GM12891 (cell line): ENCODE results near the gene POLD3.

Experiments used
- DNase-seq: peaks from one replicate; pipeline ENCODE4 v3.0.0; 2011; ENCODE audit warnings: low spot score; ENCODE audit not compliant: insufficient read length
- FAIRE-seq: peaks from 2 replicates; lab custom pipeline; 2011; peaks lifted over from hg19 to GRCh38; lab: Jason Lieb, UNC
- PAX5 ChIP-seq: IDR thresholded peaks from 2 replicates; pipeline ENCODE4 v1.6.1; 2011; ENCODE audit warnings: low read length, moderate library complexity, mild to moderate bottlenecking; ENCODE audit not compliant: insufficient read depth, severe bottlenecking
- POLR2A ChIP-seq: IDR thresholded peaks from 2 replicates; pipeline ENCODE4 v1.6.1; 2011; ENCODE audit warnings: low read depth, low read length, control low read depth
- POLR2AphosphoS5 ChIP-seq: IDR thresholded peaks from 2 replicates; pipeline ENCODE4 v1.6.1; 2011; ENCODE audit warnings: low read depth, low read length, control low read depth
- POU2F2 ChIP-seq: IDR thresholded peaks from 2 replicates; pipeline ENCODE4 v1.6.1; 2011; ENCODE audit warnings: low read depth, mild to moderate bottlenecking, control low read depth, low read length, moderate library complexity
- SPI1 ChIP-seq: IDR thresholded peaks from 2 replicates; pipeline ENCODE4 v1.6.1; 2011; ENCODE audit warnings: low read depth, low read length, control low read depth
- TAF1 ChIP-seq: IDR thresholded peaks from 2 replicates; pipeline ENCODE4 v1.6.1; 2011; ENCODE audit warnings: low read depth, low read length, control low read depth

The POLD3 gene

GRCh38 chr11:74683279-74683871 is 91.0 kb downstream of the POLD3 start:
- no peak for TF ChIP-seq SPI1
- TF ChIP-seq TAF1, result no peak
- TF ChIP-seq POU2F2, result no peak
- TF ChIP-seq PAX5, result no peak
- no peak for TF ChIP-seq POLR2A
- TF ChIP-seq POLR2AphosphoS5, result no peak
- no peak for FAIRE-seq
- no peak for DNase-seq

DNA sequence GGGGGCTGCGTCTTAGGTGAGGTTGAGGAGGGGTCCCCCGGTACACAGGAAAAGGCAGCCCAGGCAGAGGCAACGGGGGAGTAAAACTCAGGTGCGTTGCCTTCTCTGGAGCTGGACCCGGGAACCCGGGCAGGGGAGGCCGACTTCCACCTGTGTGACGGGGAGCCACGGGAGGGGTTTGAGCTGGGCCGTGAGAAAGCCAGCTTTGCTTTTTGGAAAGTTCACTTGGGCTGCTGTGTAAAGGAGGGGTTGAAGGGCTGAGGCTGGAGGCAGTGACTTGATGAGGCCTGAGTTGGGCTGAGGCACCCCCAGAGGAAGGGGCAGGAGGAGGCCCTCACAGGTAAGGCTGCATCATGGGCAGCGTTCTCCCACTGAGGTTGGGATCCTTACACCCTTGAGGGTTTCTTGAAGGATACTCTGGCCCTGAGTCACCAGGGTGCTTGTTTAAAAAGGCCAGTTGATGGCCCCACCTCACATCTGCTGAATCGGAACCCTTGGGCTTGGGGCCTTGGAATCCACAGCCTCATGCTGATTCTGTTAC is 91.6 kb downstream of the POLD3 start:
- TF ChIP-seq PAX5 (no peak), TAF1 (no peak), SPI1 (no peak), POLR2A (no peak), POU2F2 (no peak), POLR2AphosphoS5 (no peak)
- no peak for DNase-seq
- no peak for FAIRE-seq

GRCh38 chr11:74684661-74685060 is 92.3 kb downstream of the POLD3 start:
- DNase-seq (no peak), FAIRE-seq (no peak)
- TF ChIP-seq PAX5, result no peak
- TF ChIP-seq POLR2AphosphoS5, result no peak
- no peak for TF ChIP-seq POLR2A

- TF ChIP-seq POU2F2 (no peak), POLR2A (no peak), TAF1 (no peak), SPI1 (no peak), POLR2AphosphoS5 (no peak), PAX5 (no peak)
- FAIRE-seq (no peak), DNase-seq (no peak)
Observed at GRCh38 chr11:74685338-74685737, 93.0 kb downstream of the POLD3 start.

DNA sequence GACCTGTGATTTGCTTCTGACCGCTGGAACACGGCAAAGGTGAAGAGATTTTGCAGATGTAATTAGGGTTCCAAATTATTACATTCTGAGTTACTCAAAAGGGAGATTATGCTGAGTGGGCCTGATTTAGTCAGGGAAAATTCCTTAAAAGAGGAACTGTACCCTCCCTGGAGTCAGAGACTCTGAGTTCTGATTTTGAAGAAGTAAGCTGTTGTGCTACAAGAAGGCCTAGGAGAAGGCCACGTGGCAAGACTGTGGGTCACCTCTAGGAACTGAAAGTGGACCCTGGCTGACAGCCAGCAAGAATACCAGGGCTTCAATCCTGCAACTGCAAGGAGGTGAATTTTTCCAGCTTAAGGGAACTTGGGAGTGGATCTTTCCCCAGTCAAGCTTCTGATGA is 93.5 kb downstream of the POLD3 start:
- FAIRE-seq (no peak), DNase-seq (no peak)

GRCh38 chr11:74686792-74687191 is 94.4 kb downstream of the POLD3 start:
- DNase-seq (no peak), FAIRE-seq (no peak)
- TF ChIP-seq PAX5 (no peak), TAF1 (no peak), SPI1 (no peak), POLR2AphosphoS5 (no peak), POLR2A (no peak)

More for the DNA sequence above, 93.5 kb downstream of the POLD3 start:
- TF ChIP-seq PAX5 (no peak), SPI1 (peak; percentile 35; the same call in 1 of the 2 replicates)

- no peak for DNase-seq
- no peak for FAIRE-seq
- no peak for TF ChIP-seq PAX5
- no peak for TF ChIP-seq TAF1
- TF ChIP-seq POLR2AphosphoS5, result no peak
- no peak for TF ChIP-seq POU2F2
- no peak for TF ChIP-seq SPI1
- TF ChIP-seq POLR2A, result no peak
Observed at GRCh38 chr11:74687237-74688023, 95.0 kb downstream of the POLD3 start.

DNA sequence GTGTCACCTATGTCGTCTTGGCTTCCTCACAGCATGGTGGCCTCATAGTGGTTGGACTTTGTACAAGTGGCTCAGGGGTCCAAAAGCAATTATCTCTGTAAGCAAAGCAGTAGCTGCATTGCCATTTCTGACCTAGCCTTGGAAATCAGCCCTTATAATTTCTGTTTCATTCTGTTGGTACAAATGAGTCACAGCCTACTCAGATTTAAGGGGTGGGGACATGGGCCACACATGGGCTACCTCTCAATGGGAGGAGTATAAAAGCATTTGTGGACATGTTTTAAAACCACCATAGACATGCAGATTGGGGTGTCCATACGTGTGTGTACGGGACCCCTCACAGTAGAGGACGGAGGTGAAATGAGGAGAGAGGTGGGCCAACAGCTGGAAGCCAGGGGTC is 97.3 kb downstream of the POLD3 start:
- no peak for TF ChIP-seq POLR2A
- no peak for TF ChIP-seq SPI1
- TF ChIP-seq POU2F2, result no peak
- TF ChIP-seq PAX5, result no peak
- no peak for TF ChIP-seq POLR2AphosphoS5
- TF ChIP-seq TAF1, result no peak
- no peak for FAIRE-seq
- no peak for DNase-seq

GRCh38 chr11:74691755-74692154 is 99.4 kb downstream of the POLD3 start:
- no peak for FAIRE-seq
- TF ChIP-seq POU2F2 (no peak), TAF1 (no peak), SPI1 (no peak), POLR2A (no peak), PAX5 (no peak)
- no peak for DNase-seq
